HCT116 (cell line): ENCODE results near the gene HIPK2.

Experiments used
- EZH2phosphoT487 ChIP-seq: fragments of 200-600 bp; IDR thresholded peaks from 2 replicates; pipeline ENCODE4 v1.6.1; 2018; ENCODE audit warnings: antibody characterized with exemption, borderline replicate concordance
- POLR2AphosphoS5 ChIP-seq: IDR thresholded peaks from 2 replicates; pipeline ENCODE4 v1.6.1; 2011; ENCODE audit warnings: mild to moderate bottlenecking, low read depth, low read length, moderate library complexity

DNA sequence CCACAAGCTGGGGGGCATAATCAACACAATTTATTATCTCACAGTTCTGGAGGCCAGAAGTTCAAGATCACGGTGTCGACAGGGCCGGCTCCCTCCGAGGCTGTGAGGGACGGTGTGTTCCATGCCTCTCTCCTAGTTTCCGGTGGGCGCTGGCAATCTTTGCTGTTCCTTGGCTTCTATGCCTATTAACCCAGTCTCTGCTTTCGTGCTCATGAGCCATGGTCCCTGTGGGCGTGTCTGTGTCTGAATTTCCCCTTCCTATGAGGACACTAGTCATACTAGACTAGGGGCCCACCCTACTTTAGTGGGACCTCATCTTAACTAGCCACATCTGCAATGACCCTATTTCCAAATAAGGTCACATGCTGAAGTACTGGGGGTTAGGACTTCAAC, 29.4 kb downstream of the HIPK2 start:
- TF ChIP-seq EZH2phosphoT487, result no peak
- TF ChIP-seq POLR2AphosphoS5, result no peak
